K562 (cell line): ENCODE data around the gene MYL4. TPM values are rescaled to one million over a fixed set of nuclear protein-coding genes. Genes with fewer than 3 reads are reported as not detected.
A peak's percentile ranks its signal among the peaks of the same experiment; 100 is the strongest.

Source experiments
- CC2D1A ChIP-seq: fragments of 450-650 bp; IDR thresholded peaks from 2 replicates; pipeline ENCODE4 v1.6.1; 2017; ENCODE audit warnings: mild to moderate bottlenecking
- CCAR2 ChIP-seq: fragments of 200-400 bp; formaldehyde crosslinking; IDR thresholded peaks from 2 replicates; pipeline ENCODE4 v1.6.1; 2017; ENCODE audit warnings: mild to moderate bottlenecking, low read depth, low read length
- DIDO1 ChIP-seq: fragments of 450-650 bp; IDR thresholded peaks from 2 replicates; pipeline ENCODE4 v1.6.1; 2016; ENCODE audit warnings: low read depth, missing biosample characterization, missing genetic modification characterization
- E2F5 ChIP-seq: sonication (generic); formaldehyde crosslinking; IDR thresholded peaks from 2 replicates; pipeline ENCODE4 v1.8.0; 2022; ENCODE audit warnings: mild to moderate bottlenecking, missing genetic modification reagents
- EHMT2 ChIP-seq: fragments of 450-650 bp; IDR thresholded peaks from 2 replicates; pipeline ENCODE4 v1.6.1; 2018; ENCODE audit warnings: antibody characterized with exemption
- FOXK2 ChIP-seq, 2 experiments: fragments of 450-650 bp; IDR thresholded peaks in 1 of 2; conservative IDR thresholded peaks in 1 of 2; 2 replicates each; pipeline ENCODE4 v1.6.1; 2016; ENCODE audit warnings: low read depth in 2 of 2, mild to moderate bottlenecking in 1 of 2
- HDAC3 ChIP-seq: fragments of 450-650 bp; IDR thresholded peaks from 2 replicates; pipeline ENCODE4 v1.6.1; 2018; ENCODE audit warnings: borderline replicate concordance, mild to moderate bottlenecking, moderate library complexity; ENCODE audit not compliant: partially characterized antibody
- KDM1A ChIP-seq, 2 experiments: fragments of 450-650 bp; IDR thresholded peaks; 2 replicates each; pipeline ENCODE4 v1.6.1; 2016; ENCODE audit warnings: mild to moderate bottlenecking in 2 of 2
- KDM5B ChIP-seq: fragments of 200-600 bp; sonication (generic); IDR thresholded peaks from 2 replicates; pipeline ENCODE4 v1.6.1; 2012; ENCODE audit warnings: low read depth, mild to moderate bottlenecking, moderate library complexity, low read length, control low read depth, inconsistent platforms; ENCODE audit not compliant: insufficient replicate concordance
- KLF16 ChIP-seq: IDR thresholded peaks from 2 replicates; pipeline ENCODE4 v1.6.1; 2016; ENCODE audit warnings: antibody characterized with exemption
- NR3C1 ChIP-seq: sonication (generic); formaldehyde crosslinking; IDR thresholded peaks from 2 replicates; pipeline ENCODE4 v1.8.1; 2022; ENCODE audit warnings: missing genetic modification reagents
- NRF1 ChIP-seq, 2 experiments: fragments of 450-650 bp; IDR thresholded peaks in 1 of 2; conservative IDR thresholded peaks in 1 of 2; 2 replicates each; pipeline ENCODE4 v1.6.1; 2014; ENCODE audit warnings: mild to moderate bottlenecking in 2 of 2
- PRPF4 ChIP-seq: fragments of 200-400 bp; formaldehyde crosslinking; IDR thresholded peaks from one replicate; pipeline ENCODE4 v1.6.1; 2017; ENCODE audit warnings: low read length, low read depth, mild to moderate bottlenecking; ENCODE audit not compliant: insufficient read depth, poor library complexity, severe bottlenecking
- SETDB1 ChIP-seq: IDR thresholded peaks from one replicate; pipeline ENCODE4 v1.6.1; 2012; ENCODE audit warnings: low read length, control low read depth, inconsistent platforms
- SMAD1 ChIP-seq: fragments of 150-350 bp; IDR thresholded peaks from 2 replicates; pipeline ENCODE4 v1.6.1; 2014; ENCODE audit warnings: low read length, low read depth; ENCODE audit not compliant: partially characterized antibody
- SNRNP70 ChIP-seq: fragments of 200-400 bp; formaldehyde crosslinking; optimal IDR thresholded peaks from 2 replicates; pipeline ENCODE3; 2017; ENCODE audit warnings: low read depth, low read length
- SUPT5H ChIP-seq: fragments of 450-650 bp; IDR thresholded peaks from 2 replicates; pipeline ENCODE4 v1.6.1; 2016
- TCF7L2 ChIP-seq: fragments of 150-350 bp; IDR thresholded peaks from 2 replicates; pipeline ENCODE4 v1.6.1; 2016; ENCODE audit warnings: low read depth, mild to moderate bottlenecking, low read length, moderate library complexity
- TOE1 ChIP-seq, 2 experiments: fragments of 450-650 bp in 1 of 2; sonication (generic) in 1 of 2; formaldehyde crosslinking in 1 of 2; IDR thresholded peaks; 2 replicates each; pipeline versions ENCODE4 v1.7.1 to v1.8.0; 2016 to 2022; ENCODE audit warnings: borderline replicate concordance in 2 of 2, mild to moderate bottlenecking in 2 of 2, antibody characterized with exemption in 1 of 2, inconsistent platforms in 1 of 2, low read depth in 1 of 2, missing genetic modification reagents in 1 of 2, moderate library complexity in 1 of 2
- VEZF1 ChIP-seq: fragments of 200-800 bp; sonication (Bioruptor generic); IDR thresholded peaks from 2 replicates; pipeline ENCODE4 v1.6.1; 2017; ENCODE audit warnings: missing genetic modification characterization, missing compliant biosample characterization
- ZBTB8A ChIP-seq: fragments of 450-650 bp; IDR thresholded peaks from 2 replicates; pipeline ENCODE4 v1.6.1; 2018; ENCODE audit warnings: mild to moderate bottlenecking, moderate library complexity; ENCODE audit not compliant: partially characterized antibody
- ZNF436 ChIP-seq: fragments of 250-450, 450-650 bp; sonication (Bioruptor Pico); formaldehyde crosslinking; IDR thresholded peaks from 2 replicates; pipeline ENCODE4 v1.7.0; 2020; ENCODE audit warnings: mild to moderate bottlenecking
- ZNF589 ChIP-seq: fragments of 200-800 bp; sonication (Bioruptor generic); IDR thresholded peaks from 2 replicates; pipeline ENCODE4 v1.6.1; 2016; ENCODE audit warnings: low read depth, missing genetic modification characterization, missing compliant biosample characterization
- ZNF830 ChIP-seq: fragments of 250-450 bp; sonication (Bioruptor Pico); IDR thresholded peaks from 2 replicates; pipeline ENCODE4 v1.5.0; 2021; ENCODE audit warnings: mild to moderate bottlenecking
- polyA plus RNA-seq, 8 experiments: library from polyadenylated mRNA; depleted of rRNA in 4 of 8; stranded (reverse) in 5 of 8; unstranded in 3 of 8; fragments of >200 nt; fragmentation: Nextera tagmentation in 2 of 8; fragmentation: Illumina TruSeq in 1 of 8; extraction: Ambion mirVana in 2 of 8; extraction: Trizol in 1 of 8; gene quantifications; 2 replicates each; pipeline versions ENCODE4 v1.2.1 to v1.2.3, GENCODE V29; 2011 to 2014; ENCODE audit warnings: inconsistent platforms in 1 of 8, missing spikeins in 1 of 8
- total RNA-seq, 7 experiments: library from RNA; depleted of rRNA in 6 of 7; stranded (reverse); fragments of >200 nt in 6 of 7; fragmentation: Illumina TruSeq in 2 of 7; extraction: Trizol in 2 of 7; gene quantifications; 2 replicates each; pipeline versions ENCODE4 v1.2.1 to v1.2.3, GENCODE V29; 2011 to 2021; ENCODE audit warnings: low replicate concordance in 1 of 7
- TF ChIP-seq, protein P1 (sequence below): sonication (generic); IDR thresholded peaks from 2 replicates; pipeline ENCODE4 v1.6.1; 2016
- TF ChIP-seq, protein P2 (sequence below): fragments of 250-450 bp; sonication (Bioruptor Pico); IDR thresholded peaks from 2 replicates; pipeline ENCODE4 v1.5.0; 2021

Gene MYL4
- total and polyA plus RNA-seq, 9 of the 15 experiments (the other 6 are each of a cell fraction or from before 2014, with no cell fraction given), result 117 to 423 (median 221) TPM

- TF ChIP-seq SNRNP70 (no peak), ZNF436 (CRISPR knock-in tag) (no peak), PRPF4 (no peak), KDM1A (IDR thresholded peaks at IDR 0.05) (peak in 1 of 2 experiments; percentile 77; a peak in 3 of 4 replicates), NR3C1 (CRISPR knock-in tag) (no peak), NRF1 (conservative IDR thresholded peaks at IDR 0.05 in 1 of 2, IDR thresholded peaks at IDR 0.05 in 1 of 2) (no peak; a peak in 1 of 4 replicates), FOXK2 (conservative IDR thresholded peaks at IDR 0.05 in 1 of 2, IDR thresholded peaks at IDR 0.05 in 1 of 2; ENCODE audit: low read depth in 2 of 2) (peak in 1 of 2 experiments; percentile 51; a peak in 2 of 4 replicates), HDAC3 (no peak), TCF7L2 (no peak), ZBTB8A (no peak), CC2D1A (peak; percentile 63; the same call in 1 of the 2 replicates), ZNF830 (no peak), SMAD1 (peak; percentile 48), KLF16 (peak; percentile 88), KDM5B (no peak), ZNF589 (CRISPR knock-in tag) (peak; percentile 85), VEZF1 (CRISPR knock-in tag) (peak; percentile 68), CCAR2 (no peak), TOE1 (IDR thresholded peaks at IDR 0.05; ENCODE audit: borderline replicate concordance) (no peak), TOE1 (CRISPR knock-in tag; IDR thresholded peaks at IDR 0.05; ENCODE audit: borderline replicate concordance, low read depth) (no peak), SUPT5H (peak; percentile 19; the same call in 1 of the 2 replicates), DIDO1 (tag) (no peak), SETDB1 (no peak), EHMT2 (no peak; the same call in 1 of the 2 replicates), E2F5 (CRISPR knock-in tag) (no peak)
- TF ChIP-seq, protein P1, sequence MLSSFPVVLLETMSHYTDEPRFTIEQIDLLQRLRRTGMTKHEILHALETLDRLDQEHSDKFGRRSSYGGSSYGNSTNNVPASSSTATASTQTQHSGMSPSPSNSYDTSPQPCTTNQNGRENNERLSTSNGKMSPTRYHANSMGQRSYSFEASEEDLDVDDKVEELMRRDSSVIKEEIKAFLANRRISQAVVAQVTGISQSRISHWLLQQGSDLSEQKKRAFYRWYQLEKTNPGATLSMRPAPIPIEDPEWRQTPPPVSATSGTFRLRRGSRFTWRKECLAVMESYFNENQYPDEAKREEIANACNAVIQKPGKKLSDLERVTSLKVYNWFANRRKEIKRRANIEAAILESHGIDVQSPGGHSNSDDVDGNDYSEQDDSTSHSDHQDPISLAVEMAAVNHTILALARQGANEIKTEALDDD, result peak; percentile 68; the same call in 1 of the 2 replicates
- TF ChIP-seq, protein P2, sequence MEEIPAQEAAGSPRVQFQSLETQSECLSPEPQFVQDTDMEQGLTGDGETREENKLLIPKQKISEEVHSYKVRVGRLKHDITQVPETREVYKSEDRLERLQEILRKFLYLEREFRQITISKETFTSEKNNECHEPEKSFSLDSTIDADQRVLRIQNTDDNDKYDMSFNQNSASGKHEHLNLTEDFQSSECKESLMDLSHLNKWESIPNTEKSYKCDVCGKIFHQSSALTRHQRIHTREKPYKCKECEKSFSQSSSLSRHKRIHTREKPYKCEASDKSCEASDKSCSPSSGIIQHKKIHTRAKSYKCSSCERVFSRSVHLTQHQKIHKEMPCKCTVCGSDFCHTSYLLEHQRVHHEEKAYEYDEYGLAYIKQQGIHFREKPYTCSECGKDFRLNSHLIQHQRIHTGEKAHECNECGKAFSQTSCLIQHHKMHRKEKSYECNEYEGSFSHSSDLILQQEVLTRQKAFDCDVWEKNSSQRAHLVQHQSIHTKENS (CRISPR knock-in tag), result no peak
Observed at GRCh38 chr17:47218896-47219430, 9.8 kb downstream of the MYL4 start (continued).
